ENCODE results near the gene CPSF3. TPM values are rescaled to one million over a fixed set of nuclear protein-coding genes. Genes with fewer than 3 reads are reported as not detected.

Gene CPSF3
- 90.1 and 93.3 TPM in 2 replicates for total RNA-seq (2021; fragmentation: NEBNext Ultra II Directional; extraction: Animal tissue kit (Norgen Biotek cat#: 25700))
- 34.8 and 44.5 TPM in 2 replicates for polyA plus RNA-seq (2011; rRNA removed)
- 45.5 TPM for polyA plus RNA-seq (2011; cell fraction: cytosol; rRNA removed)
- polyA plus RNA-seq (2011; cell fraction: nucleus; rRNA removed) = 19.9 TPM
- polyA plus RNA-seq (2012, experiment 1 of 2) = 82.3 to 139 TPM (median 89.0 TPM) in 4 replicates
- 7.4 TPM for polyA plus RNA-seq (2012, experiment 2 of 2)
- polyA plus RNA-seq (2013, experiment 1 of 2) = 65.7 TPM
- 62.7 TPM for polyA plus RNA-seq (2013, experiment 2 of 2)
- 47.9 and 55.2 TPM in 2 replicates for polyA minus RNA-seq (2011; rRNA and poly(A)+ RNA removed)
- polyA minus RNA-seq (2011; cell fraction: cytosol; rRNA and poly(A)+ RNA removed) = 43.7 TPM
- polyA minus RNA-seq (2011; cell fraction: nucleus; rRNA and poly(A)+ RNA removed) = 53.2 TPM
- long read RNA-seq, experiment 1, transcript CPSF3-201 (18 exons, 2,345 nt) = major isoform, 40 of 85 reads
- long read RNA-seq, experiment 1, partial matches to known transcripts = 35 of 85 reads
- long read RNA-seq, experiment 1, other reads (novel, unspliced or antisense) = 10 of 85 reads
- long read RNA-seq, experiment 2, transcript CPSF3-201 (18 exons, 2,345 nt) = major isoform, 126 of 154 reads
- long read RNA-seq, experiment 2, partial matches to known transcripts = 22 of 154 reads
- long read RNA-seq, experiment 2, other reads (novel, unspliced or antisense) = 6 of 154 reads

DNA sequence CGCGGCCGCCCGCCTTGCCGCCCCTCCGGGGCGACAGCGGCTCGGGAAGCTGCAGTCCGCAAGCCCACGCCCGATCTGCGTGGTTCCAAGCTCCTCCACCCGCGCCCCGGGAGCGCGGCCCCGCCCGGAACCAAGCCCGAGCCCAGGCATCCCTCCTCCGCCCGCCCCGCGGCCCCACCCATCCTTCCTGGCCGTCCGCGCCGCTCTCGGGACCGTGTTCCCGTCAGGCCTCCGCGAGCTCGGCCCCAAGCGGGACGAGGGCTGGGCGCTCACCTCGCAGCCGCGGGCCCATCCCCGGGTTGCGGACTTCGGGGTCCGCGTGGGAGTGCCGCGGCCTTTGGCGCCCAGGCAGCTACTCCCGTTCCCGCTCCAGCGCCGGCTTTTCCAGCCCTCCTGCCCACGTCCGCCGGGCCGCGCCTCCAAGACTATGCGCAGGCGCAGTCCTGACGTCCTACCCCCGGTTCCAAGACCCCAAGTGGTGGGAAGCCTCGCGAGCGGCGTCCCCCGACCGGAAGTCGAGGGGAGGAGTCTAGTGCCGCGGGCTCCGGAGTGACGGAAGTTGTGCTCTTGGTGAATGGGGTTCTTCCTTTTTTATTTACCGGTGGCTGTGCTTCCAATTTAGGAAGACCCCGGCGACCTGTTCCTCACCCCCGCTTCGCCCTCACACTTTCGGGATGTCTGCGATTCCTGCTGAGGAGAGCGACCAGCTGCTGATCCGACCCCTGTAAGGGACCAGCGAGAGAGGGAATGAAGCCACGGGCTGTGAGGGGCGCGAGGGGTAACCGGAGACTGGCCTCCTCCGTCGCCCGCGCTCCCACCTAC, at the start of gene CPSF3, which contains the start of gene ITGB1BP1:
TSS of gene CPSF3 (plus strand) at position 555 of the 822 bp plus-strand sequence. CDS start at position 675, 120 bp downstream.
TSS of gene ITGB1BP1 (minus strand) at position 429 of the 822 bp plus-strand sequence. CDS start 4,831 bp downstream, outside the sequence.
- Histone ChIP-seq H3K18ac (ENCODE audit: extremely low read depth, low read length) (peak within 1 kb of the TSS; percentile 98), H3K4me2 (ENCODE audit: insufficient read depth in 1 of 2, low read depth in 2 of 2, low read length in 2 of 2) (peak within 1 kb of the TSS; percentile 99 to 100), H3K14ac (ENCODE audit: insufficient read length) (no peak within 1 kb of the TSS), H2BK120ac (replicated peaks; ENCODE audit: low read depth, low read length) (no peak within 1 kb of the TSS), H3K79me1 (ENCODE audit: low read depth, low read length) (peaks cover 13% of the 10 kb centered on the region), H3K23me2 (ENCODE audit: low read depth, low read length) (peaks cover 12% of the 10 kb centered on the region), H3K79me2 (ENCODE audit: control insufficient read depth in 1 of 2, insufficient read depth in 2 of 2, low read length in 2 of 2) (peaks cover 0 to 43% of the 10 kb centered on the region in 2 experiments; a peak in 3 of 4 replicates), H2BK15ac (ENCODE audit: low read length) (no peak within 1 kb of the TSS), H3K9ac (replicated peaks in 1 of 4; ENCODE audit: extremely low read depth in 1 of 4, low read depth in 3 of 4, low read length in 3 of 4) (peak within 1 kb of the TSS; percentile 88 to 98 (median 94)), H4K91ac (replicated peaks; ENCODE audit: insufficient read length, low read length) (peak within 1 kb of the TSS; percentile 86), H2AFZ (ENCODE audit: low read length) (peak within 1 kb of the TSS; percentile 98), H2AK5ac (ENCODE audit: low read depth, low read length) (no peak within 1 kb of the TSS; the same call in 1 of the 2 replicates), H2BK5ac (ENCODE audit: low read depth, low read length) (peak within 1 kb of the TSS; percentile 97), H2BK12ac (ENCODE audit: low read depth, low read length) (peak within 1 kb of the TSS; percentile 65; the same call in 1 of the 2 replicates), H3K27ac (ENCODE audit: low read depth, low read length) (peak within 1 kb of the TSS; percentile 72; the same call in 1 of the 2 replicates), H2BK20ac (ENCODE audit: low read length) (no peak within 1 kb of the TSS), H3K36me3 (ENCODE audit: control insufficient read depth in 2 of 4, insufficient read depth in 4 of 4, low read length in 3 of 4) (peaks cover 0 to under 1% (median 0%) of the 10 kb centered on the region in 4 experiments; a peak in 2 of 8 replicates), H3K4me1 (replicated peaks in 1 of 4; ENCODE audit: control insufficient read depth in 3 of 4, insufficient read depth in 4 of 4, low read length in 3 of 4) (peaks cover 5 to 14% (median 8%) of the 10 kb centered on the region in 4 experiments; a peak in 6 of 7 replicates), H4K5ac (ENCODE audit: insufficient read length, low read depth, low read length) (peak within 1 kb of the TSS; percentile 92), H4K20me1 (replicated peaks in 1 of 2; ENCODE audit: control insufficient read depth in 1 of 2, insufficient read depth in 2 of 2, low read length in 2 of 2) (peaks cover 3 to 4% of the 10 kb centered on the region in 2 experiments), H4K8ac (ENCODE audit: extremely low read depth, insufficient read depth, low read length) (peak within 1 kb of the TSS; percentile 97), H3K56ac (replicated peaks; ENCODE audit: insufficient read length, low read depth, low read length) (peak within 1 kb of the TSS; percentile 42), H3K27me3 (replicated peaks in 1 of 4; ENCODE audit: control insufficient read depth in 3 of 4, extremely low read depth in 1 of 4, insufficient read depth in 3 of 4, low read length in 3 of 4) (peaks cover 0 to 9% (median 4%) of the 10 kb centered on the region in 4 experiments; a peak in 4 of 7 replicates), H3K4me3 (ENCODE audit: extremely low read depth in 1 of 4, insufficient read depth in 2 of 4, low read depth in 3 of 4, low read length in 4 of 4) (peak within 1 kb of the TSS; percentile 84 to 98 (median 96)), H3K23ac (ENCODE audit: insufficient read length) (no peak within 1 kb of the TSS), H3K4ac (replicated peaks; ENCODE audit: insufficient read length, low read depth, low read length) (peak within 1 kb of the TSS; percentile 46), H3K9me3 (ENCODE audit: insufficient read depth in 2 of 2, low read depth in 1 of 2, low read length in 1 of 2) (no peaks in the 10 kb centered on the region)
- DNase-seq (ENCODE audit: low read depth in 1 of 2, low spot score in 2 of 2) (peak; percentile 92 to 98), FAIRE-seq (no peak)
- 2% methylated on average over 26 of the region's 91 CpGs; no CpG with 5 or more reads in 1 of the 2 experiments for WGBS, 2 experiments (ENCODE audit: extremely low coverage in 1 of 2, insufficient coverage in 1 of 2, insufficient read length in 1 of 2, insufficient replicate concordance in 2 of 2, low coverage in 1 of 2, low lambda C conversion rate in 2 of 2, missing lambda C conversion rate in 1 of 2)
- ChIA-PET CTCF (ENCODE audit: partially characterized antibody) (interaction anchor here (0.9 to 2.2 kb wide), 4 partner anchors 13 to 284 kb away, joined by 3 to 7 read pairs (median 6); no protein-coding TSS in a partner anchor), POLR2A (ENCODE audit: partially characterized antibody) (interaction anchor here (0.8 to 3.3 kb wide), 6 partner anchors 10 to 280 kb away, joined by 3 to 12 read pairs (median 4); partner anchors contain the start of gene YWHAQ)
- TF ChIP-seq SIN3A (conservative IDR thresholded peaks at IDR 0.05 in 1 of 2, IDR thresholded peaks at IDR 0.05 in 1 of 2; ENCODE audit: low read depth in 1 of 2, low read length in 2 of 2) = peak; percentile 42 to 86; a peak in 2 of 4 replicates
- no peak for TF ChIP-seq JUN (IDR thresholded peaks at IDR 0.05; ENCODE audit: low read depth, low read length)
- TF ChIP-seq CTBP2 (IDR thresholded peaks at IDR 0.05; ENCODE audit: borderline replicate concordance, insufficient read depth, insufficient read length, low read length) = no peak
- peak in 1 of 2 experiments; percentile 58; a peak in 2 of 3 replicates for TF ChIP-seq POLR2A (IDR thresholded peaks at IDR 0.05; ENCODE audit: control extremely low read depth in 1 of 2, low read depth in 2 of 2, low read length in 2 of 2)
- TF ChIP-seq TEAD4 (IDR thresholded peaks at IDR 0.05; ENCODE audit: low read depth, low read length) = no peak
- TF ChIP-seq CHD1 (IDR thresholded peaks at IDR 0.05; ENCODE audit: low read depth, low read length) = no peak
- peak; percentile 91; the same call in 1 of the 2 replicates for TF ChIP-seq SP1 (IDR thresholded peaks at IDR 0.05; ENCODE audit: low read depth, low read length)
- peak; percentile 78 for TF ChIP-seq BRCA1 (IDR thresholded peaks at IDR 0.05; ENCODE audit: low read depth, low read length)
